SK-N-SH treated with all-trans-retinoic acid at 6 μM for 48 hours (cell line): Measurements from ENCODE around the gene SLC38A10.

Source experiments
- ARNTL ChIP-seq: fragments of 450-650 bp; formaldehyde crosslinking; IDR thresholded peaks from 2 replicates; pipeline ENCODE4 v1.5.0; 2020; ENCODE audit warnings: low read depth, mild to moderate bottlenecking, moderate library complexity, borderline replicate concordance
- ESRRG ChIP-seq: fragments of 250-450 bp; sonication (Bioruptor Pico); IDR thresholded peaks from 2 replicates; pipeline ENCODE4 v1.6.1; 2021; ENCODE audit warnings: mild to moderate bottlenecking
- GLIS3 ChIP-seq: fragments of 250-450 bp; sonication (Bioruptor Pico); IDR thresholded peaks from 2 replicates; pipeline ENCODE4 v1.5.0; 2020; ENCODE audit warnings: mild to moderate bottlenecking, moderate library complexity
- OSR1 ChIP-seq: fragments of 250-450 bp; sonication (Bioruptor Pico); IDR thresholded peaks from 2 replicates; pipeline ENCODE4 v1.8.0; 2022; ENCODE audit warnings: moderate library complexity, mild to moderate bottlenecking, inconsistent platforms
- ZNF565 ChIP-seq: fragments of 450-650 bp; formaldehyde crosslinking; conservative IDR thresholded peaks from 2 replicates; pipeline ENCODE4 v1.5.0; 2020; ENCODE audit warnings: low read depth, mild to moderate bottlenecking, moderate library complexity
- ZNF70 ChIP-seq: fragments of 450-650 bp; formaldehyde crosslinking; IDR thresholded peaks from 2 replicates; pipeline ENCODE4 v1.5.0; 2020; ENCODE audit warnings: mild to moderate bottlenecking, moderate library complexity
- TF ChIP-seq, protein P1 (sequence below): fragments of 250-450 bp; sonication (Bioruptor Pico); IDR thresholded peaks from 2 replicates; pipeline ENCODE4 v1.8.0; 2020; ENCODE audit warnings: mild to moderate bottlenecking, moderate library complexity, borderline replicate concordance

DNA sequence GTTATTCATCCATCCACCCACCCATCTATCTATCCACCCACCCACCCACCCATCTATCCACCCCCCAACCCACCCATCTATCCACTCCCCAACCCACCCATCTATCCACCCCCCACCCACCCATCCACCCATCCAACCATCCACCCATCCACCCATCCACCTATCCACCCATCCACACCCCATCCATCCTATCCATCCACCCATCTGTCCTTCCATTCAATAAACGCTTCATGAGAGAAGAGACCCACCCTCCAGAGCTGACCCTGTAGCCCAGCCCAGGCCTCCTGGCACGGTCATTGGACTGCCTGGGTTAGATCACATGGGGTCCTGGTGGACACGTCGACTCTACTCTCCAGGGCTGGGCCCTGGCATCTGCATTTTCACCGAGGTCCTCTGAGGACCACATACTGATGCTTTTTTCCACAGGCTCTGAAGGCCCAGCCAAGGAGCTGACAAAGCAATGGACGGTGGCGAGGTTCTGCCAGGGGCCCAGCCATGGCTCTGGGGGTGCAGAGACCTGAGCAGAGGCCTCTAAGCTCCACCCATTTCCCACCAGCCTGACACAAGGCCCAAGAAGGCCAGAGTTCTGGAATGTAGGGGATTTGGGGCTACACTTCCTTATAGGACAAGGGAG, 41.3 kb upstream of the SLC38A10 start:
- TF ChIP-seq ZNF565 (CRISPR knock-in tag): no peak
- no peak for TF ChIP-seq OSR1 (CRISPR knock-in tag)
- TF ChIP-seq GLIS3 (CRISPR knock-in tag): no peak
- TF ChIP-seq, protein P1, sequence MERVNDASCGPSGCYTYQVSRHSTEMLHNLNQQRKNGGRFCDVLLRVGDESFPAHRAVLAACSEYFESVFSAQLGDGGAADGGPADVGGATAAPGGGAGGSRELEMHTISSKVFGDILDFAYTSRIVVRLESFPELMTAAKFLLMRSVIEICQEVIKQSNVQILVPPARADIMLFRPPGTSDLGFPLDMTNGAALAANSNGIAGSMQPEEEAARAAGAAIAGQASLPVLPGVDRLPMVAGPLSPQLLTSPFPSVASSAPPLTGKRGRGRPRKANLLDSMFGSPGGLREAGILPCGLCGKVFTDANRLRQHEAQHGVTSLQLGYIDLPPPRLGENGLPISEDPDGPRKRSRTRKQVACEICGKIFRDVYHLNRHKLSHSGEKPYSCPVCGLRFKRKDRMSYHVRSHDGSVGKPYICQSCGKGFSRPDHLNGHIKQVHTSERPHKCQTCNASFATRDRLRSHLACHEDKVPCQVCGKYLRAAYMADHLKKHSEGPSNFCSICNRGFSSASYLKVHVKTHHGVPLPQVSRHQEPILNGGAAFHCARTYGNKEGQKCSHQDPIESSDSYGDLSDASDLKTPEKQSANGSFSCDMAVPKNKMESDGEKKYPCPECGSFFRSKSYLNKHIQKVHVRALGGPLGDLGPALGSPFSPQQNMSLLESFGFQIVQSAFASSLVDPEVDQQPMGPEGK: no peak
- TF ChIP-seq ESRRG (CRISPR knock-in tag): no peak
- TF ChIP-seq ARNTL: no peak
- no peak for TF ChIP-seq ZNF70 (CRISPR knock-in tag)
